Esophagus squamous epithelium (tissue), 4 donors: ENCODE data around the gene C3orf38.
"Not testable (repeated sequence)": the region's sequence is repeated elsewhere in the genome, so short reads cannot be mapped to it uniquely, and the experiment has no call there.

Experiments
- POLR2A ChIP-seq, 4 donors: fragments of 450-650 bp; IDR thresholded peaks; one replicate each; pipeline ENCODE4 v1.6.1; 2017; ENCODE audit warnings: antibody characterized with exemption in 4 of 4, mild to moderate bottlenecking in 4 of 4, moderate library complexity in 3 of 4
- TF ChIP-seq, protein P1 (sequence below), 6 experiments: fragments of 450-650 bp in 4 of 6; fragments of 200-600 bp in 2 of 6; sonication (generic) in 2 of 6; IDR thresholded peaks; one replicate each; pipeline ENCODE4 v1.5.1; 2016 to 2019; ENCODE audit warnings: antibody characterized with exemption in 6 of 6, mild to moderate bottlenecking in 4 of 6, moderate library complexity in 4 of 6

GRCh38 chr3:88118603-88119002, 31.2 kb upstream of the C3orf38 start:
- TF ChIP-seq, protein P1, sequence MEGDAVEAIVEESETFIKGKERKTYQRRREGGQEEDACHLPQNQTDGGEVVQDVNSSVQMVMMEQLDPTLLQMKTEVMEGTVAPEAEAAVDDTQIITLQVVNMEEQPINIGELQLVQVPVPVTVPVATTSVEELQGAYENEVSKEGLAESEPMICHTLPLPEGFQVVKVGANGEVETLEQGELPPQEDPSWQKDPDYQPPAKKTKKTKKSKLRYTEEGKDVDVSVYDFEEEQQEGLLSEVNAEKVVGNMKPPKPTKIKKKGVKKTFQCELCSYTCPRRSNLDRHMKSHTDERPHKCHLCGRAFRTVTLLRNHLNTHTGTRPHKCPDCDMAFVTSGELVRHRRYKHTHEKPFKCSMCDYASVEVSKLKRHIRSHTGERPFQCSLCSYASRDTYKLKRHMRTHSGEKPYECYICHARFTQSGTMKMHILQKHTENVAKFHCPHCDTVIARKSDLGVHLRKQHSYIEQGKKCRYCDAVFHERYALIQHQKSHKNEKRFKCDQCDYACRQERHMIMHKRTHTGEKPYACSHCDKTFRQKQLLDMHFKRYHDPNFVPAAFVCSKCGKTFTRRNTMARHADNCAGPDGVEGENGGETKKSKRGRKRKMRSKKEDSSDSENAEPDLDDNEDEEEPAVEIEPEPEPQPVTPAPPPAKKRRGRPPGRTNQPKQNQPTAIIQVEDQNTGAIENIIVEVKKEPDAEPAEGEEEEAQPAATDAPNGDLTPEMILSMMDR (IDR thresholded peaks at IDR 0.05), result not testable (repeated sequence)
- not testable (repeated sequence) for TF ChIP-seq POLR2A (IDR thresholded peaks at IDR 0.05)
